GM12873 (cell line): ENCODE data around the gene ANTXR2.

Experiments used
- TF ChIP-seq, protein P1 (sequence below): IDR thresholded peaks from 2 replicates; pipeline ENCODE4 v1.5.1; 2012; ENCODE audit warnings: low read depth, mild to moderate bottlenecking, moderate library complexity, low read length, control low read depth; ENCODE audit not compliant: insufficient read depth; ENCODE audit errors: missing control alignments

ANTXR2 gene

GRCh38 chr4:79949178-79949577 lies 123.9 kb downstream of the ANTXR2 start:
- TF ChIP-seq, protein P1, sequence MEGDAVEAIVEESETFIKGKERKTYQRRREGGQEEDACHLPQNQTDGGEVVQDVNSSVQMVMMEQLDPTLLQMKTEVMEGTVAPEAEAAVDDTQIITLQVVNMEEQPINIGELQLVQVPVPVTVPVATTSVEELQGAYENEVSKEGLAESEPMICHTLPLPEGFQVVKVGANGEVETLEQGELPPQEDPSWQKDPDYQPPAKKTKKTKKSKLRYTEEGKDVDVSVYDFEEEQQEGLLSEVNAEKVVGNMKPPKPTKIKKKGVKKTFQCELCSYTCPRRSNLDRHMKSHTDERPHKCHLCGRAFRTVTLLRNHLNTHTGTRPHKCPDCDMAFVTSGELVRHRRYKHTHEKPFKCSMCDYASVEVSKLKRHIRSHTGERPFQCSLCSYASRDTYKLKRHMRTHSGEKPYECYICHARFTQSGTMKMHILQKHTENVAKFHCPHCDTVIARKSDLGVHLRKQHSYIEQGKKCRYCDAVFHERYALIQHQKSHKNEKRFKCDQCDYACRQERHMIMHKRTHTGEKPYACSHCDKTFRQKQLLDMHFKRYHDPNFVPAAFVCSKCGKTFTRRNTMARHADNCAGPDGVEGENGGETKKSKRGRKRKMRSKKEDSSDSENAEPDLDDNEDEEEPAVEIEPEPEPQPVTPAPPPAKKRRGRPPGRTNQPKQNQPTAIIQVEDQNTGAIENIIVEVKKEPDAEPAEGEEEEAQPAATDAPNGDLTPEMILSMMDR: no peak

DNA sequence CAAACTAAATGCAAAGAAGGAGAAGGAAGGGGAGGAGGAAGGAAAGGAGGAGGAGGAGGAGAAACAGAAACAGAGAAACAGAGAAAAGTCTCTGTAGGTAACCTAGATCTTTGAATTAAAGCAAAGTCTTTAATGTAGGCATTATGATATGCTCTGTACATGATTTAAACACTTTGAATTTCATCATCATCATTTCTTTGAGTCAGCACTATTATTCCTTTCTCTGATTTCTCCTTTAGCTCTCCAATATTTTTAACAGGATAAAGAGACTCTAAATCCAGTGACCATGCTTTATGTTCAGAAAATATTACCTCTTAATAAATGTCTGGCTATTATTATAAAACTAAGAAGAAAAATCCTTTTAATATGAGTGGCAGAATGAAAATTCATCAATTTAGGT lies 124.3 kb downstream of the ANTXR2 start:
- TF ChIP-seq, protein P1: no peak

- TF ChIP-seq, protein P1: no peak
These were observed 124.8 kb downstream of the ANTXR2 start for GRCh38 chr4:79948261-79948660.

DNA sequence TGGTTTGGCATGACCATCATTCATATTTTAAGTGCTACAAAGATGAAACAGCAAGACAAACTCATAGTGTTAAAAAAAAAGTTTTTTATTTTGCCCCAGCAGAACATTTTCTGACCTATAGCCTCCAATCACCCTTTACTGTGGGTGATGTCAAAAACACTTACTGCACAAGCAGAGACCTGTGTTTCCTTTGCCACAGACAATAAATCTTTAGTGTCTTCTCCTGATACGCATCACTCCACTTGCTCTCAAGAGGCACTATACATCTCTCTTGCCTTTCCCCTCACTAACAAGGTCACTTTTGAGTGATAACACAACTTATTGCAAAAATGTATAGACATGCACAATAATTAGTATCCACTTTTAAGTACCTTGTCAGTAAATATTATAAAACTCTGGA lies 125.6 kb downstream of the ANTXR2 start:
- TF ChIP-seq, protein P1: no peak

DNA sequence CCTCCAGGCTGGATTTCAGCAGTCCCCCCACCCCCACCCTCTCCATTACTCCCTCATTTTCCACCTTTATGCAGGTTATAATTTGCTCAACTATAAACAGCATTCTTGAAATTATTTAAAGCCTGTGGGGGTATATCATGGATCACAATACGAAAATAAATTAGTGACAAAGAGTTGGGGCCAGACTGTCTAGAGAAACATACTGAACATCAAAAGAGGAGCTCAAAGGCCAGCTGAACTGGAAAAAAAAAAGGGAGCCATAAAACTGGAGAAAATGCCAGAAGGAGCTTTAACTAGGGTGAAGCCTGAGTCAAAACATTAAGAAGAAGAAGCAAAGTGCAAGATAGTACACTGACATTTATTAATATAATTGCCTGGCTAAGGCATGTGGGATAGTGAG lies 137.8 kb downstream of the ANTXR2 start:
- TF ChIP-seq, protein P1: no peak

DNA sequence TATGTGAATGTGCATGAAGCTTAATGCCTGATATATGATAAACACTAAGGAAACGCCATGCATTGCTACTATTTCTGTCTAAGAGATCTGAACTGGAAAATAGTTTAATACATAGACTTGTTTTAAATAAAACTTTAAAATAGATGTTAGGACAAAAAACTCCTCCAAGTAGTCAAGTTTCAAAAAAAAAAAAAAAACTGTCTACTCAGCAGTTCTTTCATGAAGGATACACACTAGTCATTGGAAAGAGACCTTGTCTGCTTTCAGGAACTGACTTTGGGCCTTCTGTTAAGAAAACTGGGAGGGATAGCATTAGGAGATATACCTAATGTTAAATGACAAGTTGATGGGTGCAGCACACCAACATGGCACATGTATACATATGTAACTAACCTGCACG lies 138.4 kb downstream of the ANTXR2 start:
- TF ChIP-seq, protein P1: no peak

GRCh38 chr4:79927931-79928330 lies 145.1 kb downstream of the ANTXR2 start:
- TF ChIP-seq, protein P1: no peak
